HepG2 (cell line): ENCODE data around the gene PPP4R3A. TPM values are rescaled to one million over a fixed set of nuclear protein-coding genes. Genes with fewer than 3 reads are reported as not detected.

Source experiments
- ATAC-seq: fragments of 200-7000 bp; cut with Tn5 transposase; 3 replicates; pipeline ENCODE4 v1.9.1; 2020; ENCODE audit warnings: mild to moderate bottlenecking, moderate library complexity
- BruUV-seq: library from RNA; stranded (reverse); fragments of 400-500 nt; replicated peaks from 2 replicates; lab custom pipeline; 2021; lab: Mats Ljungman, UMichigan
- CTCF ChIA-PET: fragments of 300-600 bp; formaldehyde crosslinking; extraction: SDS; loops from one replicate; lab custom pipeline; 2021; ENCODE audit warnings: low total read pairs, inconsistent platforms, low intra/inter-chr PET ratio; lab: Yijun Ruan, JAX
- POLR2A ChIA-PET: fragments of 350-600 bp; sonication (Branson Sonifier 250); formaldehyde crosslinking; loops from one replicate; lab custom pipeline; 2020; ENCODE audit warnings: antibody characterized with exemption, inconsistent platforms; lab: Yijun Ruan, JAX
- DNase-seq: peaks from one replicate; pipeline ENCODE4 v3.0.0-alpha.2; 2015; ENCODE audit warnings: low spot score
- FAIRE-seq: peaks from 3 replicates; lab custom pipeline; 2011; peaks lifted over from hg19 to GRCh38; lab: Jason Lieb, UNC
- H2AFZ ChIP-seq: one replicate; pipeline ENCODE4 v1.6.1; 2011; ENCODE audit warnings: low read length, inconsistent platforms
- H3K27ac ChIP-seq: fragments of 300-600 bp; 3 replicates; pipeline ENCODE4 v1.8.0; 2011; ENCODE audit warnings: mixed run types, mild to moderate bottlenecking, mixed read lengths, low read length, inconsistent platforms; ENCODE audit not compliant: insufficient read depth; ENCODE audit errors: extremely low read length
- H3K27me3 ChIP-seq, 2 experiments: fragments of 200-600 bp in 1 of 2; 2 replicates in 1 of 2; 3 replicates in 1 of 2; pipeline versions ENCODE4 v1.6.0 to v1.8.0; 2011; ENCODE audit warnings: low read length in 2 of 2, mild to moderate bottlenecking in 2 of 2, moderate library complexity in 2 of 2, inconsistent platforms in 1 of 2; ENCODE audit not compliant: insufficient read depth in 2 of 2, control insufficient read depth in 1 of 2
- H3K36me3 ChIP-seq, 2 experiments: fragments of 200-600 bp in 1 of 2; replicated peaks in 1 of 2; 2 replicates in 1 of 2; 3 replicates in 1 of 2; pipeline versions ENCODE4 v1.5.1 to v1.8.0; 2011; ENCODE audit warnings: low read length in 2 of 2, inconsistent platforms in 1 of 2; ENCODE audit not compliant: insufficient read depth in 2 of 2, control insufficient read depth in 1 of 2
- H3K4me1 ChIP-seq: 2 replicates; pipeline ENCODE4 v1.5.1; 2012; ENCODE audit warnings: low read length, inconsistent platforms; ENCODE audit not compliant: insufficient read depth
- H3K4me2 ChIP-seq: 2 replicates; pipeline ENCODE4 v1.6.0; 2011; ENCODE audit warnings: low read depth, low read length, inconsistent platforms
- H3K4me3 ChIP-seq, 3 experiments: fragments of 200-600 bp in 1 of 3; sonication (generic), shearing (Covaris generic) in 1 of 3; replicated peaks in 1 of 3; 2 replicates each; pipeline ENCODE4 v1.5.1; 2011 to 2016; ENCODE audit warnings: low read length in 3 of 3, inconsistent platforms in 2 of 3, low read depth in 2 of 3, mild to moderate bottlenecking in 2 of 3, control low read depth in 1 of 3, mixed read lengths in 1 of 3; ENCODE audit not compliant: insufficient read depth in 1 of 3
- H3K79me2 ChIP-seq: one replicate; pipeline ENCODE4 v1.6.1; 2011; ENCODE audit warnings: low read length, inconsistent platforms; ENCODE audit not compliant: insufficient read depth
- H3K9ac ChIP-seq: 2 replicates; pipeline ENCODE4 v1.6.0; 2011; ENCODE audit warnings: mild to moderate bottlenecking, low read depth, low read length, inconsistent platforms; ENCODE audit not compliant: insufficient read depth
- H3K9me3 ChIP-seq: 2 replicates; pipeline ENCODE4 v1.5.1; 2012; ENCODE audit warnings: mild to moderate bottlenecking, low read length
- H4K20me1 ChIP-seq: 2 replicates; pipeline ENCODE4 v1.6.0; 2011; ENCODE audit warnings: inconsistent platforms, mild to moderate bottlenecking, low read length, moderate library complexity; ENCODE audit not compliant: insufficient read depth
- RBFOX2 ChIP-seq: fragments of 200-400 bp; formaldehyde crosslinking; IDR thresholded peaks from 2 replicates; pipeline ENCODE4 v1.6.1; 2017; ENCODE audit warnings: low read depth, mild to moderate bottlenecking, low read length
- SRF ChIP-seq: IDR thresholded peaks from 2 replicates; pipeline ENCODE4 v1.6.1; 2011; ENCODE audit warnings: mild to moderate bottlenecking, low read depth, low read length, moderate library complexity
- THRA ChIP-seq: sonication (generic); formaldehyde crosslinking; IDR thresholded peaks from 2 replicates; pipeline ENCODE4 v1.4.0; 2020; ENCODE audit warnings: missing genetic modification reagents, borderline replicate concordance
- TRAFD1 ChIP-seq: sonication (generic); formaldehyde crosslinking; IDR thresholded peaks from 2 replicates; pipeline ENCODE4 v1.5.1; 2020; ENCODE audit warnings: missing genetic modification reagents, mild to moderate bottlenecking, borderline replicate concordance
- USF2 ChIP-seq, 2 experiments: sonication (generic) in 1 of 2; formaldehyde crosslinking in 1 of 2; IDR thresholded peaks; 2 replicates each; pipeline versions ENCODE4 v1.5.1 to v1.6.1; 2011 to 2020; ENCODE audit warnings: borderline replicate concordance in 1 of 2, low read depth in 1 of 2, low read length in 1 of 2, mild to moderate bottlenecking in 1 of 2, missing genetic modification reagents in 1 of 2, moderate library complexity in 1 of 2
- ZNF121 ChIP-seq: sonication (generic); formaldehyde crosslinking; IDR thresholded peaks from 2 replicates; pipeline ENCODE4 v1.5.0; 2020; ENCODE audit warnings: mild to moderate bottlenecking, missing genetic modification reagents
- ZNF598 ChIP-seq: sonication (generic); formaldehyde crosslinking; IDR thresholded peaks from 2 replicates; pipeline ENCODE4 v1.5.1; 2020; ENCODE audit warnings: mild to moderate bottlenecking, missing genetic modification reagents, borderline replicate concordance
- ZNF770 ChIP-seq: sonication (generic); formaldehyde crosslinking; IDR thresholded peaks from 2 replicates; pipeline ENCODE4 v1.5.0; 2020; ENCODE audit warnings: mild to moderate bottlenecking, missing genetic modification reagents
- WGBS: methylation state at CpG from one replicate; pipeline ENCODE4 v1.1.6; 2017; ENCODE audit warnings: low lambda C conversion rate; 5-methylcytosine and 5-hydroxymethylcytosine counted together
- in situ Hi-C: cut with HindIII; loops from 2 replicates; pipeline ENCODE4 v1.10.0; 2017; ENCODE audit warnings: low pct_unique_long_range_greater_than_20kb; ENCODE audit not compliant: extremely low pct_ligation_motif_present
- intact Hi-C: fragments of 100-400 bp; cut with micrococcal nuclease; formaldehyde crosslinking; loops from one replicate; pipeline ENCODE4 v1.10.0; 2022; ENCODE audit not compliant: unreplicated experiment
- polyA plus RNA-seq, 8 experiments: library from polyadenylated mRNA; depleted of rRNA in 3 of 8; stranded (reverse) in 7 of 8; unstranded in 1 of 8; fragments of >200 nt; fragmentation: Illumina TruSeq in 4 of 8; extraction: Trizol in 4 of 8; gene quantifications; 2 replicates each; pipeline versions ENCODE4 v1.2.1 to v1.2.3, GENCODE V29; 2011 to 2016; ENCODE audit warnings: low read depth in 4 of 8, missing spikeins in 1 of 8, mixed read lengths in 1 of 8; ENCODE audit not compliant: insufficient read depth in 1 of 8
- total RNA-seq, 5 experiments: library from RNA; depleted of rRNA; stranded (reverse); fragments of >200 nt; fragmentation: Illumina TruSeq; extraction: Trizol; gene quantifications; 2 replicates each; pipeline ENCODE4 v1.2.3, GENCODE V29; 2016; ENCODE audit warnings: low read depth in 1 of 5
- TF ChIP-seq, protein P1 (sequence below): sonication (generic); formaldehyde crosslinking; IDR thresholded peaks from 2 replicates; pipeline ENCODE4 v1.8.0; 2022; ENCODE audit warnings: missing genetic modification reagents, mild to moderate bottlenecking, moderate library complexity, borderline replicate concordance

The PPP4R3A gene
- total and polyA plus RNA-seq, 2 of the 13 experiments (the other 11 are each of a cell fraction or from before 2014, with no cell fraction given): 22.5 to 57.4 TPM

DNA sequence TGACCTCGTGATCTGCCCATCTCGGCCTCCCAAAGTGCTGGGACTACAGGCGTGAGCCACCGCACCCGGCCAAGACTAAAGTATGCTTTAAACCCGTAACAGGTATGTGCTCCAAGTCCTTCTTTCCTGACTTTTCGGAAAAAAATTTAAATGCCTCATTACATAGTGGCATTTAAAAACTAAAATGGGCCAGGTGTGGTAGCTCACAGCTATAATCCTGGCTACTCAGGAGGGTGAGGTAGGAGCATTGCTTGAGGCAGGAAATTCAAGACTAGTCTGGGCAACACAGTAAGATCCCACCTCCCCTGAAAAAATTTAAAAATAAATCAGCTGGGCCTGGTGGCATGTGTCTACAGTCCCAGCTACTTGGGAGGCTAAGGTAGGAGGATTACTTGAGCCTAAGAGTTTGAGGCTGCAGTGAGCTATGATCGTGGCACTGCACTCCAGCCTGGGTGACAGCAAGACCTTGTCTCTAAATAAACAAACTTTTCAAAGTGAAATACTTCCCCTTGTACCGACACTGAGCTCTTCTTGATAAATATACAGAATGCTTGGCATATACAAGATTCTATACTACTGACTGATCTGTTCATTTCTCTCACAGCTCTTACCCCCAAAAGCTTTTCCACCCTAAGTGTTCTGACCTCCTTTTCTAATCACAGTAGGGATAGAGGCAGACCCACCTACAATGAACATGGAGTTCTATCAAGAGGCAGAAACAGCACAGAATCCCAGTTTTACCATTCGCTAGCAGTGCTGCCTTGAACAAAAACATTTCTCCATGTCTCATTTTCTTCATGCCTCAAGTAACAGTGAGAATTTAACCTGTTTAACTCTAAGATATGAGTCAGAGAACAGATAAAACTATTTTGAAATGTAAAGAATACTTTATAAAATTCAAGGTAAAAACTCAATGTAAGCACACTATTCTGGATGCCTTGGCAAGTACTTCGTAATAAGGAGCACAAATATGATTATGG is 7.9 kb downstream of the PPP4R3A start:
- Histone ChIP-seq H3K36me3 (peaks cover 6 to 38% of the 10 kb centered on the region in 2 experiments; a peak in 4 of 5 replicates), H3K79me2 (peaks cover 93% of the 10 kb centered on the region), H3K27me3 (no peaks in the 10 kb centered on the region), H3K27ac (peak overlapping the region; percentile 23), H3K4me3 (no peak overlapping the region), H3K4me1 (peaks cover 61% of the 10 kb centered on the region), H3K9me3 (no peaks in the 10 kb centered on the region), H3K4me2 (peak overlapping the region; percentile 27; the same call in 1 of the 2 replicates)
- no peak; the same call in 2 of the 3 replicates for ATAC-seq
- CTCF ChIA-PET: no interaction called here
- intact Hi-C loops: no loop called here
- TF ChIP-seq ZNF770 (CRISPR knock-in tag) (peak; percentile 93), ZNF121 (CRISPR knock-in tag) (0 out of 2 replicates have a peak, but pooled peaks have one; percentile 39), THRA (no peak), RBFOX2 (0 out of 2 replicates have a peak, but pooled peaks have one; percentile 41), SRF (no peak), ZNF598 (CRISPR knock-in tag) (no peak), TRAFD1 (CRISPR knock-in tag) (no peak), USF2 (IDR thresholded peaks at IDR 0.05; ENCODE audit: low read depth, low read length) (no peak), USF2 (CRISPR knock-in tag; IDR thresholded peaks at IDR 0.05; ENCODE audit: borderline replicate concordance) (no peak)
- TF ChIP-seq, protein P1, sequence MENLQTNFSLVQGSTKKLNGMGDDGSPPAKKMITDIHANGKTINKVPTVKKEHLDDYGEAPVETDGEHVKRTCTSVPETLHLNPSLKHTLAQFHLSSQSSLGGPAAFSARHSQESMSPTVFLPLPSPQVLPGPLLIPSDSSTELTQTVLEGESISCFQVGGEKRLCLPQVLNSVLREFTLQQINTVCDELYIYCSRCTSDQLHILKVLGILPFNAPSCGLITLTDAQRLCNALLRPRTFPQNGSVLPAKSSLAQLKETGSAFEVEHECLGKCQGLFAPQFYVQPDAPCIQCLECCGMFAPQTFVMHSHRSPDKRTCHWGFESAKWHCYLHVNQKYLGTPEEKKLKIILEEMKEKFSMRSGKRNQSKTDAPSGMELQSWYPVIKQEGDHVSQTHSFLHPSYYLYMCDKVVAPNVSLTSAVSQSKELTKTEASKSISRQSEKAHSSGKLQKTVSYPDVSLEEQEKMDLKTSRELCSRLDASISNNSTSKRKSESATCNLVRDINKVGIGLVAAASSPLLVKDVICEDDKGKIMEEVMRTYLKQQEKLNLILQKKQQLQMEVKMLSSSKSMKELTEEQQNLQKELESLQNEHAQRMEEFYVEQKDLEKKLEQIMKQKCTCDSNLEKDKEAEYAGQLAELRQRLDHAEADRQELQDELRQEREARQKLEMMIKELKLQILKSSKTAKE: no peak
- TF ChIP-seq, all 625 proteins: peak for 3
- WGBS: 88% methylated on average over 11 of the region's 11 CpGs
- POLR2A ChIA-PET: no interaction called here
- H2AFZ ChIP-seq: no peak overlapping the region
- H3K9ac ChIP-seq: no peak overlapping the region
- H4K20me1 ChIP-seq: peaks cover 76% of the 10 kb centered on the region
- no TSS peak for BruUV-seq
- DNase-seq (no peak), FAIRE-seq (peak; percentile 26)
- in situ Hi-C loops: no loop called here
